Endothelial cell (in vitro differentiated cells): Measurements from ENCODE around the gene PTTG2. TPM values are rescaled to one million over a fixed set of nuclear protein-coding genes. Genes with fewer than 3 reads are reported as not detected.

Experiments used
- DNase-seq: peaks from one replicate; pipeline ENCODE4 v3.0.0; 2021; ENCODE audit warnings: low spot score
- H3K27ac Mint-ChIP-seq: one replicate; pipeline ENCODE4 v1.8.0; 2021; ENCODE audit warnings: mixed read lengths, inconsistent platforms; ENCODE audit not compliant: unreplicated experiment
- H3K27me3 Mint-ChIP-seq: one replicate; pipeline ENCODE4 v1.8.0; 2021; ENCODE audit warnings: mild to moderate bottlenecking, moderate library complexity, mixed read lengths, inconsistent platforms; ENCODE audit not compliant: unreplicated experiment
- H3K36me3 Mint-ChIP-seq: one replicate; pipeline ENCODE4 v1.8.0; 2021; ENCODE audit warnings: mild to moderate bottlenecking, low read depth, mixed read lengths, inconsistent platforms; ENCODE audit not compliant: unreplicated experiment
- H3K4me1 Mint-ChIP-seq: one replicate; pipeline ENCODE4 v1.8.0; 2021; ENCODE audit warnings: mild to moderate bottlenecking, mixed read lengths, inconsistent platforms; ENCODE audit not compliant: unreplicated experiment
- H3K4me3 Mint-ChIP-seq: one replicate; pipeline ENCODE4 v1.8.0; 2021; ENCODE audit warnings: mild to moderate bottlenecking, mixed read lengths, inconsistent platforms; ENCODE audit not compliant: unreplicated experiment
- H3K9me3 Mint-ChIP-seq: one replicate; pipeline ENCODE4 v1.8.0; 2021; ENCODE audit warnings: mixed read lengths, inconsistent platforms; ENCODE audit not compliant: unreplicated experiment
- total RNA-seq: library from RNA; stranded (reverse); fragmentation: NEBNext Ultra II Directional; extraction: Animal tissue kit (Norgen Biotek cat#: 25700); gene quantifications from one replicate; pipeline ENCODE4 v1.2.1, GENCODE V29; 2021; ENCODE audit not compliant: unreplicated experiment
- TF ChIP-seq, protein P1 (sequence below): fragments of 200-600 bp; sonication (generic); IDR thresholded peaks from one replicate; pipeline ENCODE4 v1.5.0; 2021; ENCODE audit warnings: antibody characterized with exemption; ENCODE audit not compliant: unreplicated experiment

The PTTG2 gene
- total RNA-seq, 1 donor from 2014 or later = not detected

- DNase-seq = no peak
- Mint-ChIP-seq H3K36me3 (no peaks in the 10 kb centered on the region), H3K9me3 (no peaks in the 10 kb centered on the region), H3K27ac (no peak overlapping the region), H3K4me1 (peaks cover 5% of the 10 kb centered on the region), H3K4me3 (no peak overlapping the region), H3K27me3 (no peaks in the 10 kb centered on the region)
- TF ChIP-seq, protein P1, sequence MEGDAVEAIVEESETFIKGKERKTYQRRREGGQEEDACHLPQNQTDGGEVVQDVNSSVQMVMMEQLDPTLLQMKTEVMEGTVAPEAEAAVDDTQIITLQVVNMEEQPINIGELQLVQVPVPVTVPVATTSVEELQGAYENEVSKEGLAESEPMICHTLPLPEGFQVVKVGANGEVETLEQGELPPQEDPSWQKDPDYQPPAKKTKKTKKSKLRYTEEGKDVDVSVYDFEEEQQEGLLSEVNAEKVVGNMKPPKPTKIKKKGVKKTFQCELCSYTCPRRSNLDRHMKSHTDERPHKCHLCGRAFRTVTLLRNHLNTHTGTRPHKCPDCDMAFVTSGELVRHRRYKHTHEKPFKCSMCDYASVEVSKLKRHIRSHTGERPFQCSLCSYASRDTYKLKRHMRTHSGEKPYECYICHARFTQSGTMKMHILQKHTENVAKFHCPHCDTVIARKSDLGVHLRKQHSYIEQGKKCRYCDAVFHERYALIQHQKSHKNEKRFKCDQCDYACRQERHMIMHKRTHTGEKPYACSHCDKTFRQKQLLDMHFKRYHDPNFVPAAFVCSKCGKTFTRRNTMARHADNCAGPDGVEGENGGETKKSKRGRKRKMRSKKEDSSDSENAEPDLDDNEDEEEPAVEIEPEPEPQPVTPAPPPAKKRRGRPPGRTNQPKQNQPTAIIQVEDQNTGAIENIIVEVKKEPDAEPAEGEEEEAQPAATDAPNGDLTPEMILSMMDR = no peak
Measured at GRCh38 chr4:37949636-37950426, 10.4 kb upstream of the PTTG2 start.

DNA sequence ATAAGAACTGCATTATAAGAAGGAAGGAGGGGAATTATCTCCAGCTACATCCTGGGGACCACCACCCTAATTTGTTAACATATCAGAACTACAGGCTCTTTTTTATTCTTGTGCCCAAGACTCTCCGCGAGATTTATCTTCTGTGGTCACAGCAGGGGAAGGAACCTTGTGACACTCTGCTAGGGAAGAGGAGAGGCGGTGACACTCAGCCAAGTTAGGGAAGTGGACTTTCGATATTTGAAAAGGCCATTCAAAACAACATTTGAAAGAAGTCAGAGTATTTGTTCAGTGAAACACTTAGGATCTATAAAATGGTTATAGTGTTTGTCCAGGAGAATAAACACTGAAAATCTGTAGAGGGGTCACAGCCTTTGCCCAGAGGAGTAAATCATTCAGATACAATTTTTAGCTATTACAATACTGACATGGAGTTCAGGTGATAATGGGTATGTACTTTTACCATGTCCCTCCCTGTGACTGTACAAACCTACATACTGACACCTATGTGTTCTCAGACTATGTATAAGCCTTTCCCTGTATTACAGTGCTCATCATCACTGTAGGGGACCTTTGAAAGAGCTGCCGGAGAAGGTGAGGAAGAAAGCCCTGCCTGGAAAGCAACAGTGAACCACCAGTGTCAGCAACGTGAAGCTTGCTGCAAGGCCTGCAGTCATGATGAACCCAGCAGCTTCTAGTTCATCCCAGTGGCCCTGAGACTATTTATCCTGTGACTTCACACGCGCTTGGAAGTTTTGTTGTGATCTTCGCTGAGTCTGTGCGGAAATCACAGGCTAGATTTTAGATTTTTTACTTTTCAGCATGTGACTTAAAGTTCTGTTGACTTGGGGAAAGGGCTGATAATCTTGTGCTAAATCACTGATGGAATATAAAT, 8.5 kb upstream of the PTTG2 start:
- no peak for DNase-seq
- TF ChIP-seq, protein P1 = no peak
- Mint-ChIP-seq H3K36me3 (no peaks in the 10 kb centered on the region), H3K4me3 (no peak overlapping the region), H3K27me3 (no peaks in the 10 kb centered on the region), H3K4me1 (no peaks in the 10 kb centered on the region), H3K9me3 (no peaks in the 10 kb centered on the region), H3K27ac (no peak overlapping the region)

GRCh38 chr4:37953156-37953555, 7.0 kb upstream of the PTTG2 start:
- no peak overlapping the region for H3K27ac Mint-ChIP-seq
- H3K4me1 Mint-ChIP-seq = no peaks in the 10 kb centered on the region
- no peak overlapping the region for H3K4me3 Mint-ChIP-seq
- H3K9me3 Mint-ChIP-seq = no peaks in the 10 kb centered on the region
- DNase-seq = no peak
- H3K27me3 Mint-ChIP-seq = no peaks in the 10 kb centered on the region
- no peaks in the 10 kb centered on the region for H3K36me3 Mint-ChIP-seq
- TF ChIP-seq, protein P1 = no peak

- no peak overlapping the region for H3K27ac Mint-ChIP-seq
- no peaks in the 10 kb centered on the region for H3K4me1 Mint-ChIP-seq
- H3K9me3 Mint-ChIP-seq = no peaks in the 10 kb centered on the region
- no peak overlapping the region for H3K4me3 Mint-ChIP-seq
- TF ChIP-seq, protein P1 = no peak
- no peaks in the 10 kb centered on the region for H3K36me3 Mint-ChIP-seq
- H3K27me3 Mint-ChIP-seq = no peaks in the 10 kb centered on the region
- DNase-seq = no peak
Measured at GRCh38 chr4:37953620-37954293, 6.4 kb upstream of the PTTG2 start.
